K562 (cell line): Measurements from ENCODE around the gene KLK3.

ENCODE experiments used
- ATF7 ChIP-seq: fragments of 450-650 bp; IDR thresholded peaks from 2 replicates; pipeline ENCODE4 v1.7.1; 2014; ENCODE audit warnings: mild to moderate bottlenecking, moderate library complexity
- CTCF ChIP-seq, 3 experiments: IDR thresholded peaks in 2 of 3; conservative IDR thresholded peaks in 1 of 3; 2 replicates each; pipeline ENCODE4 v1.5.1; 2011 to 2012; ENCODE audit warnings: low read length in 3 of 3, mild to moderate bottlenecking in 3 of 3, control low read depth in 2 of 3, improper control_type of control experiment in 1 of 3, inconsistent platforms in 1 of 3, low read depth in 1 of 3, mixed read lengths in 1 of 3, moderate library complexity in 1 of 3; ENCODE audit not compliant: insufficient read depth in 2 of 3
- MCM2 ChIP-seq: fragments of 450-650 bp; IDR thresholded peaks from 2 replicates; pipeline ENCODE4 v1.6.1; 2017; ENCODE audit warnings: low read depth, mild to moderate bottlenecking
- NR0B1 ChIP-seq: fragments of 450-650 bp; IDR thresholded peaks from one replicate; pipeline ENCODE4 v1.6.1; 2018; ENCODE audit warnings: mild to moderate bottlenecking, moderate library complexity; ENCODE audit not compliant: partially characterized antibody
- SMARCA4 ChIP-seq: fragments of 450-650 bp; IDR thresholded peaks from 2 replicates; pipeline ENCODE4 v1.6.1; 2016
- TCFL5 ChIP-seq: fragments of 250-450 bp; sonication (Bioruptor Pico); conservative IDR thresholded peaks from 2 replicates; pipeline ENCODE4 v1.6.1; 2021; ENCODE audit warnings: mild to moderate bottlenecking, moderate library complexity, matching md5 sums
- USF2 ChIP-seq: sonication (generic); formaldehyde crosslinking; IDR thresholded peaks from 2 replicates; pipeline ENCODE4 v1.5.0; 2020; ENCODE audit warnings: missing genetic modification reagents
- ZBTB8A ChIP-seq: fragments of 450-650 bp; IDR thresholded peaks from 2 replicates; pipeline ENCODE4 v1.6.1; 2018; ENCODE audit warnings: mild to moderate bottlenecking, moderate library complexity; ENCODE audit not compliant: partially characterized antibody
- ZNF561 ChIP-seq: fragments of 450-650 bp; formaldehyde crosslinking; conservative IDR thresholded peaks from 2 replicates; pipeline ENCODE4 v1.4.0; 2020; ENCODE audit warnings: mild to moderate bottlenecking, moderate library complexity

- TF ChIP-seq ZBTB8A (no peak), TCFL5 (CRISPR knock-in tag) (no peak), ATF7 (no peak), SMARCA4 (no peak), MCM2 (no peak), CTCF (IDR thresholded peaks at IDR 0.05 in 2 of 3, conservative IDR thresholded peaks at IDR 0.05 in 1 of 3; ENCODE audit: insufficient read depth in 2 of 3, low read depth in 1 of 3, low read length in 3 of 3) (no peak), USF2 (CRISPR knock-in tag) (no peak), NR0B1 (no peak), ZNF561 (CRISPR knock-in tag) (no peak)
These were observed 21.5 kb upstream of the KLK3 start, which contains the start of gene KLK15 for GRCh38 chr19:50833117-50833801.
